Esophagus muscularis mucosa (tissue), 4 donors: ENCODE results near the gene KLHL6. TPM values are rescaled to one million over a fixed set of nuclear protein-coding genes. Genes with fewer than 3 reads are reported as not detected.

Experiments used
- DNase-seq: peaks from one replicate; pipeline ENCODE4 v3.0.0-alpha.2; 2017; ENCODE audit errors: extremely low spot score
- H3K27ac ChIP-seq, 4 donors: fragments of 200-600 bp; sonication (generic); replicated peaks in 1 of 4; 1 replicate in 3 of 4; 2 replicates in 1 of 4; pipeline ENCODE4 v1.5.1; 2016 to 2019; ENCODE audit warnings: mild to moderate bottlenecking in 1 of 4
- H3K27me3 ChIP-seq, 4 donors: fragments of 200-600 bp; sonication (generic); one replicate each; pipeline versions ENCODE4 v1.5.1 to v1.6.0; 2016 to 2019
- H3K36me3 ChIP-seq, 4 donors: fragments of 200-600 bp; sonication (generic); one replicate each; pipeline ENCODE4 v1.5.1; 2016 to 2019
- H3K4me1 ChIP-seq, 4 donors: fragments of 200-600 bp; sonication (generic); one replicate each; pipeline ENCODE4 v1.5.1; 2016 to 2019
- H3K4me3 ChIP-seq, 4 donors: fragments of 200-600 bp; sonication (generic); 1 replicate in 2 of 4; 2 replicates in 2 of 4; pipeline ENCODE4 v1.5.1; 2016 to 2019; ENCODE audit warnings: mild to moderate bottlenecking in 4 of 4, moderate library complexity in 1 of 4
- H3K9me3 ChIP-seq, 4 donors: fragments of 200-600 bp; sonication (generic); 1 replicate in 3 of 4; 2 replicates in 1 of 4; pipeline ENCODE4 v1.5.1; 2016 to 2019
- EP300 ChIP-seq: sonication (generic); formaldehyde crosslinking; IDR thresholded peaks from one replicate; pipeline ENCODE4 v1.6.1; 2017; ENCODE audit warnings: antibody characterized with exemption
- POLR2A ChIP-seq: fragments of 450-650 bp; IDR thresholded peaks from one replicate; pipeline ENCODE4 v1.6.1; 2017; ENCODE audit warnings: antibody characterized with exemption, moderate library complexity, mild to moderate bottlenecking, low read depth
- POLR2AphosphoS5 ChIP-seq, 2 donors: sonication (generic); formaldehyde crosslinking; IDR thresholded peaks; one replicate each; pipeline ENCODE4 v1.6.1; 2017; ENCODE audit warnings: antibody characterized with exemption in 2 of 2
- WGBS: methylation state at CpG from one replicate; pipeline ENCODE4 v1.1.5; 2018; 5-methylcytosine and 5-hydroxymethylcytosine counted together
- intact Hi-C: fragments of 100-400 bp; cut with DNase I; formaldehyde crosslinking; loops from one replicate; pipeline ENCODE4 v1.15.1; 2023
- small RNA-seq, 3 donors: library from RNA; depleted of rRNA; stranded (forward); fragments of <200 nt; gene quantifications; one replicate each; pipeline ENCODE3, GENCODE V24; 2016
- total RNA-seq, 4 donors: library from RNA; depleted of rRNA; stranded (reverse); fragments of >200 nt; gene quantifications; one replicate each; pipeline versions ENCODE4 v1.1.0 to v1.2.1, GENCODE V29; 2016
- TF ChIP-seq, protein P1 (sequence below), 3 experiments: fragments of 200-600 bp in 2 of 3; fragments of 450-650 bp in 1 of 3; sonication (generic) in 2 of 3; IDR thresholded peaks; one replicate each; pipeline ENCODE4 v1.5.1; 2017 to 2019; ENCODE audit warnings: antibody characterized with exemption in 3 of 3, mild to moderate bottlenecking in 2 of 3, moderate library complexity in 1 of 3

KLHL6 gene
- total RNA-seq, 4 donors from 2014 or later: 0.71 to 4.1 (median 1.3) TPM

GRCh38 chr3:183439515-183439914, 116.0 kb downstream of the KLHL6 start:
- 91% methylated on average over 3 of the region's 3 CpGs for WGBS
- Histone ChIP-seq H3K27ac (no peak overlapping the region), H3K36me3 (no peaks in the 10 kb centered on the region), H3K4me1 (no peaks in the 10 kb centered on the region), H3K4me3 (no peak overlapping the region), H3K9me3 (peaks cover 0 to 15% (median 6%) of the 10 kb centered on the region in 4 donors), H3K27me3 (no peaks in the 10 kb centered on the region)
- no peak for DNase-seq
- intact Hi-C loops: no loop called here
- TF ChIP-seq, protein P1, sequence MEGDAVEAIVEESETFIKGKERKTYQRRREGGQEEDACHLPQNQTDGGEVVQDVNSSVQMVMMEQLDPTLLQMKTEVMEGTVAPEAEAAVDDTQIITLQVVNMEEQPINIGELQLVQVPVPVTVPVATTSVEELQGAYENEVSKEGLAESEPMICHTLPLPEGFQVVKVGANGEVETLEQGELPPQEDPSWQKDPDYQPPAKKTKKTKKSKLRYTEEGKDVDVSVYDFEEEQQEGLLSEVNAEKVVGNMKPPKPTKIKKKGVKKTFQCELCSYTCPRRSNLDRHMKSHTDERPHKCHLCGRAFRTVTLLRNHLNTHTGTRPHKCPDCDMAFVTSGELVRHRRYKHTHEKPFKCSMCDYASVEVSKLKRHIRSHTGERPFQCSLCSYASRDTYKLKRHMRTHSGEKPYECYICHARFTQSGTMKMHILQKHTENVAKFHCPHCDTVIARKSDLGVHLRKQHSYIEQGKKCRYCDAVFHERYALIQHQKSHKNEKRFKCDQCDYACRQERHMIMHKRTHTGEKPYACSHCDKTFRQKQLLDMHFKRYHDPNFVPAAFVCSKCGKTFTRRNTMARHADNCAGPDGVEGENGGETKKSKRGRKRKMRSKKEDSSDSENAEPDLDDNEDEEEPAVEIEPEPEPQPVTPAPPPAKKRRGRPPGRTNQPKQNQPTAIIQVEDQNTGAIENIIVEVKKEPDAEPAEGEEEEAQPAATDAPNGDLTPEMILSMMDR (IDR thresholded peaks at IDR 0.05): no peak
- TF ChIP-seq EP300 (no peak), POLR2A (no peak), POLR2AphosphoS5 (IDR thresholded peaks at IDR 0.05) (no peak)

DNA sequence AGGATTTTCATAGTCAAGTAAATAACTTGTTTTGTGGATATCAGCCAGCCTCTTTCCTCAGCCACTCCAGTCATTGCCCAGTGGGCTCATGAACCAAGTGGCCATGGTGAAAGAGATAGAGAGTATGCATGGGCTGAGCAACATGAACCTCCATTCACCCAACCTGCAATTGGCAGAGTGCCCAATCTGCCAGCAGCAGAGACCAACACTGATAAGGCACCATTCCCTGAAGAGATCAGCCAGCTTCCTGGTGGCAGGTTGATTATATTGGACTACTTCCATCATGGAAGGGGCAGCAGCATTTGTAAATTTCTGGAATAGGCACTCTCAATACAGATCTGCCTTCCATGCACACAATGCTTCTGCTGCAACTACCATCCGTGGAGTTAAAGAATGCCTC, 116.8 kb downstream of the KLHL6 start:
- WGBS: 100% methylated on average over 1 of the region's 1 CpG
- H3K4me1 ChIP-seq: no peaks in the 10 kb centered on the region
- no peak overlapping the region for H3K27ac ChIP-seq
- no peaks in the 10 kb centered on the region for H3K36me3 ChIP-seq
- TF ChIP-seq EP300 (no peak), POLR2AphosphoS5 (IDR thresholded peaks at IDR 0.05) (no peak), POLR2A (no peak)
- TF ChIP-seq, protein P1 (IDR thresholded peaks at IDR 0.05): no peak
- intact Hi-C loops: no loop called here
- no peak for DNase-seq
- H3K4me3 ChIP-seq: no peak overlapping the region
- peaks cover 0 to 10% (median 3%) of the 10 kb centered on the region in 4 donors for H3K9me3 ChIP-seq
- H3K27me3 ChIP-seq: no peaks in the 10 kb centered on the region

DNA sequence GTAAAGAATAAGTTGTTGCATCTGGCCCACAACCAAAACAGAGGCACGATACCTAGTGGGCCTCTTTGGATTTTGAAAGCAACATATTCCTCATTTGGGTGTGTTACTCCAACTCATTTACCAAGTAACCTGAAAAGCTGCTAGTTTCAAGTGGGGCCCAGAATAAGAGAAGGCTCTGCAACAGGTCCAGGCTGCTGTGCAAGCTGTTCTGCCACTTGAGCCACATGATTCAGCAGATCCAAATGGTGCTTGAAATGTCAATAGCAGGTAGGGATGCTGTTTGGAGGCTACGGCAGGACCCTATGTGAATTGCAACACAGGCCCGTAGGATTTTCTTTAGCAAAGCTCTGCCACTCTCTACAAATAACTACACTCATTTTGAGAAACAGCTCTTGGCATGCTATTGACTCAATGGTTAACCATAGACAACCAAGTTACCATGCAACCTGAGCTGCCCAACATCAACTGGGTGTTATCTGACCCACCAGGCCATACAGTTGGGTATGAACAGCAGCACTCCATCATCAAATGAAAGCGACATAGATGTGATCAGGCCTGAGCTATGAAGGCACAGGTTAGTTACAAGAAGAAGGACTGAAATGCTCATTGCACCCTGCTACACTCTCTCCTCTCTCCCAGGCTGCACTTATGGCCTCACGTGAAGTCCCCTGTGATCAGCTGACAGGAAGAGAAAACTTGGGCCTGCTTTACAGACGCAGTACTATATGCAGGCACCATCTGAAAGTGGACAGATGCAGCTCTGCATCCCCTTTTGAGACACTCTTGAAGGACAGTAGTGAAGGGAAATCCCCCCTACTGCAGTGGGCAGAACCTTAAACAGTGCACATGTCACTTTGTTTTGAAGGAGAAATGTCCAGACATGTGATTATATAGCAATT, 117.6 kb downstream of the KLHL6 start:
- H3K4me3 ChIP-seq: no peak overlapping the region
- intact Hi-C loops: no loop called here
- peaks cover 0 to 2% (median 0%) of the 10 kb centered on the region in 4 donors for H3K9me3 ChIP-seq
- H3K36me3 ChIP-seq: no peaks in the 10 kb centered on the region
- DNase-seq: no peak
- no peaks in the 10 kb centered on the region for H3K4me1 ChIP-seq
- H3K27ac ChIP-seq: no peak overlapping the region
- 78% methylated on average over 6 of the region's 6 CpGs for whole genome bisulfite sequencing
- no peaks in the 10 kb centered on the region for H3K27me3 ChIP-seq
- no peak for TF ChIP-seq POLR2A
- TF ChIP-seq, protein P1 (IDR thresholded peaks at IDR 0.05): no peak
- TF ChIP-seq POLR2AphosphoS5 (IDR thresholded peaks at IDR 0.05): no peak
- TF ChIP-seq EP300: no peak

Small RNAs within 50 kb of the gene (small RNA-seq; reads per million reads assigned to genes)
- gene RF00092: 0 reads per million in 3 donors
- gene RF00394: 0 reads per million in 3 donors
- gene RF01241: 0 to 0.19 (median 0) reads per million in 3 donors
- 4.3 to 6.8 (median 5.3) reads per million in 3 donors for gene SNORA63D

Other genes with a start within 250 kb of the KLHL6 start
- 1 to 10 TPM in 3 of 4 donors, under 1 TPM in 1; 0.99 to 3.3 (median 1.3) TPM for gene MCF2L2, start 127.1 kb downstream of the KLHL6 start, total RNA-seq
- 100 to 1,000 TPM in 3 of 4 donors, 10 to 100 TPM in 1; 87.5 to 166 (median 123) TPM for gene KLHL24, start 79.9 kb upstream of the KLHL6 start, total RNA-seq
- gene YEATS2, start 142.1 kb upstream of the KLHL6 start, total RNA-seq: 10 to 100 TPM; 18.2 to 34.3 (median 29.5) TPM